ENCODE measurements around the gene CLEC17A. TPM values are rescaled to one million over a fixed set of nuclear protein-coding genes. Genes with fewer than 3 reads are reported as not detected.

The CLEC17A gene
- total and polyA plus RNA-seq, 11 donors: 0.10 TPM; not detected in 10

DNA sequence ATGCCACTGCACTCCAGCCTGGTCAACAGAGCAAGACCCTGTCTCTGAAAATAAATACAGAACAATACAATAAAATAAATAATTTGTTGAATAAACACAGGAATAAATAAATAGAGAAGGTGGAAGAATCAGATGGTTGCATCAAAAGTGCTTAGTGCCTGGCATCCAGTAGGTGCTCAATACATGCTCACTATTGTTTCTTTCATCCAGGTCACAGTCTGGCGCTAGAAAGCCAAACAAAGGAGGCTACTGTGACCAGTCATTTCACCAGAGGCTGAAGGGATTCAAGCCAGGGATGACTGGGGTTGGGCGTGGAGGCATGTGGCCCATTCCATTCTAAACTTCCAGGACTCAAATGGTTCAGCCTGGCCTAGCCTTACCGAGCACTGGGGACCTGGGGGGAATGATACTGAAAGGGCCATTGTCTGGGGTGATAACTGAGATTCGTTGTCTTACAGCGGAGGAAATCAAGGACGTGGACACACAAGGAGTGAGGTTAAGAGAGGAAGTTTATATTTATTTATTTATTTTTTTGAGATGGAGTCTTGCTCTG lies 7.4 kb upstream of the CLEC17A start:
- DNase-seq: no peak
- 80 to 86% (median 86%) methylated on average over 6 of the region's 6 CpGs for WGBS, 4 donors
- Histone ChIP-seq H3K36me3 (no peaks in the 10 kb centered on the region), H3K4me3 (no peak overlapping the region), H3K27me3 (no peaks in the 10 kb centered on the region), H3K27ac (no peak overlapping the region), H3K9me3 (no peaks in the 10 kb centered on the region), H3K4me1 (peaks cover 4 to 23% (median 15%) of the 10 kb centered on the region in 12 donors)
- intact Hi-C loops (cut with DNase I): loop anchor here in 8 of 10 donors (2.0 to 5.0 kb wide), 5 partner anchors 109 to 313 kb away; partner anchors contain the start of gene OR7A17 (in 3 of the 8)
- no peak for ATAC-seq
- TF ChIP-seq POLR2A (IDR thresholded peaks at IDR 0.05): no peak
- TF ChIP-seq, protein P1, sequence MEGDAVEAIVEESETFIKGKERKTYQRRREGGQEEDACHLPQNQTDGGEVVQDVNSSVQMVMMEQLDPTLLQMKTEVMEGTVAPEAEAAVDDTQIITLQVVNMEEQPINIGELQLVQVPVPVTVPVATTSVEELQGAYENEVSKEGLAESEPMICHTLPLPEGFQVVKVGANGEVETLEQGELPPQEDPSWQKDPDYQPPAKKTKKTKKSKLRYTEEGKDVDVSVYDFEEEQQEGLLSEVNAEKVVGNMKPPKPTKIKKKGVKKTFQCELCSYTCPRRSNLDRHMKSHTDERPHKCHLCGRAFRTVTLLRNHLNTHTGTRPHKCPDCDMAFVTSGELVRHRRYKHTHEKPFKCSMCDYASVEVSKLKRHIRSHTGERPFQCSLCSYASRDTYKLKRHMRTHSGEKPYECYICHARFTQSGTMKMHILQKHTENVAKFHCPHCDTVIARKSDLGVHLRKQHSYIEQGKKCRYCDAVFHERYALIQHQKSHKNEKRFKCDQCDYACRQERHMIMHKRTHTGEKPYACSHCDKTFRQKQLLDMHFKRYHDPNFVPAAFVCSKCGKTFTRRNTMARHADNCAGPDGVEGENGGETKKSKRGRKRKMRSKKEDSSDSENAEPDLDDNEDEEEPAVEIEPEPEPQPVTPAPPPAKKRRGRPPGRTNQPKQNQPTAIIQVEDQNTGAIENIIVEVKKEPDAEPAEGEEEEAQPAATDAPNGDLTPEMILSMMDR (IDR thresholded peaks at IDR 0.05): no peak

GRCh38 chr19:14576363-14576762 lies 6.5 kb upstream of the CLEC17A start:
- 83 to 89% (median 86%) methylated on average over 8 of the region's 8 CpGs for WGBS, 4 donors

DNA sequence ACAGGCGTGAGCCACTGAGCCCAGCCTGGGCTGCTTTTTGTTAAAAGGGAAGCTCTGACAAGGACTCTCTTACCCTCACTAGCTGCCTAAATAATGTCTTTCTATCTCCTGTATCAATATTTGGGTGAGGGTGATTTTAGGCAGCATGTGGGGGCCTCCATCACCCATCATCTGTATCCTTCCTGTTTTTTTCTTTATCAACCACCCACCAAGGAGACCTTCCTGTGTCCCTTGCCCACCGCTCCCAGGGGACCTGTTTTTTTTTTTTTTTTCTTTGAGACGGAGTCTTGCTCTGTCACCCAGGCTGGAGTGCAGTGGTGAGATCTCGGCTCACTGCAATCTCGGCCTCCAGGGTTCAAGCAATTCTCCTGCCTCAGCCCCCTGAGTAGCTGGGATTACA lies 5.6 kb upstream of the CLEC17A start:
- ATAC-seq (no peak), DNase-seq (no peak)
- intact Hi-C loops (cut with DNase I): loop anchor here in 4 of 10 donors (5.0 kb wide), 2 partner anchors 110 to 310 kb away; partner anchors contain the start of gene OR7A17 (in 3 of the 4)

More at GRCh38 chr19:14576363-14576762, 6.5 kb upstream of the CLEC17A start:
- TF ChIP-seq, protein P1 (IDR thresholded peaks at IDR 0.05): no peak
- TF ChIP-seq POLR2A (IDR thresholded peaks at IDR 0.05): no peak
- intact Hi-C loops (cut with DNase I): loop anchor here in 4 of 10 donors (5.0 kb wide), 2 partner anchors 111 to 311 kb away; partner anchors contain the start of gene OR7A17 (in 3 of the 4)
- H3K4me3 ChIP-seq: no peak overlapping the region
- H3K9me3 ChIP-seq: no peaks in the 10 kb centered on the region
- DNase-seq (no peak), ATAC-seq (no peak)
- no peaks in the 10 kb centered on the region for H3K27me3 ChIP-seq
- H3K36me3 ChIP-seq: no peaks in the 10 kb centered on the region
- H3K4me1 ChIP-seq: peaks cover 0 to 14% (median 7%) of the 10 kb centered on the region in 12 donors
- H3K27ac ChIP-seq: no peak overlapping the region

GRCh38 chr19:14577885-14578427 lies 4.9 kb upstream of the CLEC17A start:
- H3K9me3 ChIP-seq: no peaks in the 10 kb centered on the region
- TF ChIP-seq, protein P1 (IDR thresholded peaks at IDR 0.05): no peak
- TF ChIP-seq POLR2A (IDR thresholded peaks at IDR 0.05): no peak
- H3K4me3 ChIP-seq: no peak overlapping the region
- no peaks in the 10 kb centered on the region for H3K36me3 ChIP-seq
- ATAC-seq (no peak), DNase-seq (no peak)
- intact Hi-C loops (cut with DNase I): loop anchor here in 4 of 10 donors (5.0 kb wide), 2 partner anchors 109 to 309 kb away; partner anchors contain the start of gene OR7A17 (in 3 of the 4)
- H3K27me3 ChIP-seq: no peaks in the 10 kb centered on the region
- H3K27ac ChIP-seq: no peak overlapping the region
- WGBS, 4 donors: 45 to 57% (median 53%) methylated on average over 6 of the region's 6 CpGs
- H3K4me1 ChIP-seq: peaks cover 0 to 8% (median 4%) of the 10 kb centered on the region in 12 donors

More for the DNA sequence above, 5.6 kb upstream of the CLEC17A start:
- no peak overlapping the region for H3K4me3 ChIP-seq
- 73 to 84% (median 78%) methylated on average over 5 of the region's 5 CpGs for WGBS, 4 donors
- no peak overlapping the region for H3K27ac ChIP-seq
- no peaks in the 10 kb centered on the region for H3K27me3 ChIP-seq
- H3K9me3 ChIP-seq: no peaks in the 10 kb centered on the region
- no peaks in the 10 kb centered on the region for H3K36me3 ChIP-seq
- peaks cover 0 to 11% (median 5%) of the 10 kb centered on the region in 12 donors for H3K4me1 ChIP-seq
- TF ChIP-seq, protein P1 (IDR thresholded peaks at IDR 0.05): no peak
- no peak for TF ChIP-seq POLR2A (IDR thresholded peaks at IDR 0.05)

Data from heart left ventricle (tissue), 16 donors.